Stimulated activated naive CD8-positive, alpha-beta T cell treated with anti-CD3 and anti-CD28 coated beads, Interleukin-15, Interleukin-2, amounts not matched to agents 100 ng/mL and 50 ng/mL, for 24 hours (primary cell): ENCODE measurements around the gene PDZD7.

Source experiments
- H3K27ac Mint-ChIP-seq: one replicate; pipeline ENCODE4 v1.8.0; 2021; ENCODE audit warnings: mild to moderate bottlenecking, mixed read lengths
- H3K27me3 Mint-ChIP-seq: one replicate; pipeline ENCODE4 v1.8.0; 2021; ENCODE audit warnings: mixed read lengths
- H3K36me3 Mint-ChIP-seq: one replicate; pipeline ENCODE4 v1.8.0; 2021; ENCODE audit warnings: low read depth, mixed read lengths
- H3K4me1 Mint-ChIP-seq: one replicate; pipeline ENCODE4 v1.8.0; 2021; ENCODE audit warnings: low read depth, mixed read lengths
- H3K4me3 Mint-ChIP-seq: one replicate; pipeline ENCODE4 v1.8.0; 2021; ENCODE audit warnings: mild to moderate bottlenecking, mixed read lengths
- H3K9me3 Mint-ChIP-seq: one replicate; pipeline ENCODE4 v1.8.0; 2021; ENCODE audit warnings: mixed read lengths

PDZD7 gene

DNA sequence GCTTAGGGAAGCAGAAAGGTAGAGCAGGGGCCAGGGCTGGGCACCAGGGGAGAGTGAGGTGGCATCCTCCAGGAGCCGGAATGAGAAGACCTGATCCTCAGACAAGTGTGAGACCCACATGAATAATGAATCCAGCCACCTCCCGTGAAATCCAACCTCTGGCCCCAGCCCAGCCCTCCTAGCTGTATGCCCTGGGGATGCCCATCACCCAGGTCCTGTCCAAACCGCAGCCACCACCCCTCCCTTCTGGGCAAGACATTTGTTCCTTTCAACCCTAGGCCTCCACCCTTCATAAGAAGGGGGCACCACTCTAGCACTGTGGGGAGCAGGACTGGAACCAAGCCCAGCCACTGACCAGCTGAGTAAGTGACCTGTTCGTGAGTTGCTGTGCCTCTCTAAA lies 9.7 kb downstream of the PDZD7 start:
- no peak overlapping the region for H3K27ac Mint-ChIP-seq
- H3K9me3 Mint-ChIP-seq, result no peaks in the 10 kb centered on the region
- H3K4me1 Mint-ChIP-seq, result peaks cover 8% of the 10 kb centered on the region
- no peaks in the 10 kb centered on the region for H3K36me3 Mint-ChIP-seq
- peaks cover 26% of the 10 kb centered on the region for H3K27me3 Mint-ChIP-seq
- no peak overlapping the region for H3K4me3 Mint-ChIP-seq

- no peaks in the 10 kb centered on the region for H3K9me3 Mint-ChIP-seq
- peaks cover 8% of the 10 kb centered on the region for H3K4me1 Mint-ChIP-seq
- peaks cover 29% of the 10 kb centered on the region for H3K27me3 Mint-ChIP-seq
- no peaks in the 10 kb centered on the region for H3K36me3 Mint-ChIP-seq
- H3K4me3 Mint-ChIP-seq, result no peak overlapping the region
- H3K27ac Mint-ChIP-seq, result no peak overlapping the region
Measured at GRCh38 chr10:101020427-101021075, 10.4 kb downstream of the PDZD7 start.

- Mint-ChIP-seq H3K9me3 (no peaks in the 10 kb centered on the region), H3K27ac (peak overlapping the region; percentile 10), H3K27me3 (peaks cover 29% of the 10 kb centered on the region), H3K36me3 (no peaks in the 10 kb centered on the region), H3K4me1 (peaks cover 19% of the 10 kb centered on the region), H3K4me3 (no peak overlapping the region)
Measured at GRCh38 chr10:101019440-101019703, 11.6 kb downstream of the PDZD7 start.

DNA sequence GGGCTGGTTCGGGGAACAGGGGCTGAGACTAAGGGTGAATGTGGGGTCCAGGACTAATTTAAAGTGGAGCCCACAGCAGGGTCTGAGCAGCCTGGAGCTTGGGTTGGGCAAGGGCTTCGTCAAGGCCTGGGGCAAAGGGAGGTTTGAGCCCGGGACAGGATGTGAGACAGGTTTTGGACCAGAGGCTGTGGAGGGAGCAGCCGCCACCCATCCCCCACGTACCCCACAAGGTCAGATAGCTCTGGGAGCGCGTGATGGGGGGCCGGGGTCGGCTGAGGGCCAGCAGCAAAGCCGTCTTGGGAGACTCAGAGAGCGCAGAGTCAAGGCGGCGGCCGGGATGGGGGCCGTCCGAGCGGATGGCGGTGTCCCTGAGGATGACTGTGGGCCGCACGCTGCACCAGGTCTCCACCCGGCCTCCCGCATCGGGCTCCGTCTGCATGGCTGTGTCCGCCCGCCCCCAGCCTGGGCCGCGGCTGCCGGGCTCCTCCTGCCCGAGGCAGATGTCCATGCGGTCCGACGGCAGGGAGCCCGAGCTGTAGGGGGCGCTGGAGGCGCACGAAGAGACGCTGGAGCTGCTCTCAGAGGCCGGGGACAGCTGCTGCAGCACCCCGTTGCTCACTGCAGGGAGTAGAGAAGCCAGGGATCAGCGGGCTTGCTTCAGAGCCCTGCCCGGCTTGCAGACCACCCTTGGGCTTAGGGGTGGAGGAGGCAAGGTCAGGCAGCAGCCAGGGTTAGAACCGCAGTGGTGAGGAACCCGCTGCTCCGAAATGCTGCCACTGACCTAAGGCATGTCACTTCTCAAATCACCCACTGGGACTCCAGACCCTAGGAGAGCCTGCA lies 12.1 kb downstream of the PDZD7 start:
- H3K27ac Mint-ChIP-seq, result no peak overlapping the region
- H3K4me1 Mint-ChIP-seq, result peaks cover 23% of the 10 kb centered on the region
- H3K4me3 Mint-ChIP-seq, result no peak overlapping the region
- H3K36me3 Mint-ChIP-seq, result no peaks in the 10 kb centered on the region
- peaks cover 29% of the 10 kb centered on the region for H3K27me3 Mint-ChIP-seq
- H3K9me3 Mint-ChIP-seq, result no peaks in the 10 kb centered on the region

GRCh38 chr10:101018118-101018599 lies 12.8 kb downstream of the PDZD7 start:
- no peak overlapping the region for H3K4me3 Mint-ChIP-seq
- H3K4me1 Mint-ChIP-seq, result peaks cover 28% of the 10 kb centered on the region
- H3K27ac Mint-ChIP-seq, result no peak overlapping the region
- H3K27me3 Mint-ChIP-seq, result peaks cover 29% of the 10 kb centered on the region
- H3K9me3 Mint-ChIP-seq, result no peaks in the 10 kb centered on the region
- H3K36me3 Mint-ChIP-seq, result no peaks in the 10 kb centered on the region

DNA sequence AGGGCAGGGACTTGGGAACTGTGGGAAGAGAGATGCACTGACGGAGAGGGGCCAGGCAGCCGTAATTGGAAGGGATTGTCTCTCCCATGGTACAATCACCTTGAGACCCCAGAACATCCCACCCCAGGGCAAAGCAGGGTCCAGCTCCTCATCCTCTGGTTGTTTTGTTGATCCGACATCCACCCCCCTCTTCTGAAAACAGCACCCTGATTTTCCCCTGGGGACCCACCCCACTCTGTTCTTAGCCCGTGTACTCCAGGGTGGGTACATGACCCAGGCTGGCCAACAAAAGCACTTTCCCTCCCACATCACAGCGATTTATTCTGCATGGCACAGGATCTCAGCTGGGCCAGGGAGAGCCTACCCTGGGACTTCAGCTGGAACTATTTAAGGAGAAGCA lies 14.1 kb downstream of the PDZD7 start:
- Mint-ChIP-seq H3K4me3 (no peak overlapping the region), H3K9me3 (no peaks in the 10 kb centered on the region), H3K27me3 (peaks cover 29% of the 10 kb centered on the region), H3K4me1 (peaks cover 35% of the 10 kb centered on the region), H3K36me3 (no peaks in the 10 kb centered on the region), H3K27ac (no peak overlapping the region)

- H3K27ac Mint-ChIP-seq, result no peak overlapping the region
- no peaks in the 10 kb centered on the region for H3K36me3 Mint-ChIP-seq
- peaks cover 25% of the 10 kb centered on the region for H3K27me3 Mint-ChIP-seq
- H3K4me3 Mint-ChIP-seq, result no peak overlapping the region
- peaks cover 35% of the 10 kb centered on the region for H3K4me1 Mint-ChIP-seq
- no peaks in the 10 kb centered on the region for H3K9me3 Mint-ChIP-seq
Measured at GRCh38 chr10:101015582-101015973, 15.4 kb downstream of the PDZD7 start.

DNA sequence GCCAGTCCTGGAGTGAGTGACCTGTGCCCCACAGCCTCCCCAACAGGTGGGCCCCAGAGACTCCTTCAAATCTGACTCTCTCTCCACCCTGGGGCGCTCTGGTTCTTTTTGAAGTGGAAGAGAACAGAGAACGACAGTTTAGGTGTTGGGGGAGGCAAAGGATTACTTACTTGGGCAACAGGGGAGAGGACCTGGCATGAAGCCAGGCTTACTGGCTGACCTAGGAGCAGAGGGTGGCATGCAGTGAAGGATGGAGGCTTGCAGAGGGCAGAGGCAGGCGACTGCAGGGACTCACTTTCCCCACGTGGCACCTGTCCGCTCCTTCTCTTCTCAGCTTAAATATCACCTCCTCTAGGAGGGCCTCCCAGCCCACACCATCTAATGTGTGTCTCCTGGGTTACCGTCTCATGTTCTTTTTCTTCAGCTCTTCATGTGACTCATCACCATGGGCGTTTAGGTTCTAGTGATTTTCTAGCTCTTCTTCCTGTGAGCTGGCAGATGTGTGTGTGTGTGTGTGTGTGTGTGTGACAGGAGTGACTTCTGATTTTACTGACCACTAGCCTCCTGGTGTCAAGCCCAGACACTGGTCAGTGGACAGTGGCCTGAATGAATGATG lies 15.9 kb downstream of the PDZD7 start:
- H3K36me3 Mint-ChIP-seq, result no peaks in the 10 kb centered on the region
- H3K27me3 Mint-ChIP-seq, result peaks cover 23% of the 10 kb centered on the region
- H3K27ac Mint-ChIP-seq, result no peak overlapping the region
- H3K4me3 Mint-ChIP-seq, result no peak overlapping the region
- peaks cover 35% of the 10 kb centered on the region for H3K4me1 Mint-ChIP-seq
- no peaks in the 10 kb centered on the region for H3K9me3 Mint-ChIP-seq

DNA sequence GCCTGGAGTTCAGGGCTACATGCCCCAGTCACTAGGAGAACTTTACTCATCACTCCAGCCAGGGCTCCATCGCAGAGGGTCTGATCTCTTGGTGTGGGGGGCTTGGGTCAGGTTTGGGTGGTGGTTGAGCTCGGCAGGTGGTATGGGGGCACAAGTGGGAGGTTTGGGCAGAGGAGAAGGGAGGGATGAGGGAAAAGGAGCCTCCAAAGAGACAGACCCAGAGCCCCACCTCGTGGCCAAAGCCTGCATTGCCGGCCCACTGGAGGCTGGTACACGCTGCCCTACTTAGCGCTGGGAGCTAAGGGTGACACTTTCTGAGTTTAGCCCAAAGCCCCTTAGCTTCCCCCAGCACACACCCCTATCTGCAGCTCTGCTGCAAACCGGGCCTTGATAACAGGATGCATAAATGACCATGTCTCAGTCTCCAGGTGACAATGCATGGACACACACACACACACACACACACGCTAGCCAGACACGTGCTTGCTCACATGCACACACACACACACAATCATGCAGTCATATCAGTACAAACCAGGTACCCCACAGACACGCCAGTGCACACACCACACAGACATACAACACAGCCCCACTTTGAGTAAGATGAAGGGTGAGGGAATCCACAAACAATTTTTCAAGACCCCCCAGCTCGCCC lies 16.6 kb downstream of the PDZD7 start:
- Mint-ChIP-seq H3K27me3 (peaks cover 23% of the 10 kb centered on the region), H3K36me3 (no peaks in the 10 kb centered on the region), H3K4me3 (no peak overlapping the region), H3K27ac (peak overlapping the region; percentile 26), H3K9me3 (no peaks in the 10 kb centered on the region), H3K4me1 (peaks cover 35% of the 10 kb centered on the region)

- peaks cover 31% of the 10 kb centered on the region for H3K4me1 Mint-ChIP-seq
- H3K36me3 Mint-ChIP-seq, result no peaks in the 10 kb centered on the region
- no peak overlapping the region for H3K4me3 Mint-ChIP-seq
- H3K27ac Mint-ChIP-seq, result peak overlapping the region; percentile 56
- H3K27me3 Mint-ChIP-seq, result peaks cover 20% of the 10 kb centered on the region
- no peaks in the 10 kb centered on the region for H3K9me3 Mint-ChIP-seq
Measured at GRCh38 chr10:101013365-101013825, 17.5 kb downstream of the PDZD7 start.

DNA sequence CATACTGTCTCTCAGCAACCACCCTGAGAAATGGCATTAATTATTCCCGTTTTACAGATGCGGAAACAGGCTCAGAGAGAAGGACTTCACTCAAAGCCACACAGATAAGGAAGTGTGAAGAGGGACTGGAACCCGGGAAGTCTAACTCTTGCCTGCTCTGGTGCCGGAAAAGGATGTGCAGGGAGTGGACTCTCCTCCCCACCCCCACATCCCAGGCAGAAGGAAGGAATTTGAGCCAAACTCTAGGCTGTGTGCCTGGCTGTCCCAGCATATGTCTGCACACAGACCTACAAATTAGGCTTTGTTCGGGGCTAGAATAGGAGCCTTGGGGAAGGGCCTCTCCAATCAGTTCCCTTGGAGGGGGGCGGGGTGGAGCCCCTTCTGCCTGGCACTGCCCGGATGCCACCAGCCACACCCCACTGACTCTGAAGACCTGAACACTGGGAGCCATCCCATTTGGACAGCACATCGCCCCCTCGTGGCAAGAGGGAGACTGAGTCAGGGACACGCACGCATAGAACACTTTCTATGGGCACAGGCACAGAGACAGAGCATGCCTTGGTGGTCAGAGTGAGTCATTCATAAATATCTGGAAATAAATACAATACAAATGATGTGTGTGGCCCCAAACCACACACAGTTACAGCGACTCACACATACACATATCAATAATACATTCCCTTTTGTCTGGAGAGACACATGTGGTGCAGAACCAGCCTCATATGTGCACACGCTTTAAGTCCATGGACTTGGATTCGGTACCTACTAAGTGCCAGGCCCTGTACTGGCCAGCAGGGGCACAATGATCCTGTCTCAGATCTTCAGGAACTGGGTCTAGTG lies 18.2 kb downstream of the PDZD7 start:
- H3K36me3 Mint-ChIP-seq, result no peaks in the 10 kb centered on the region
- H3K4me1 Mint-ChIP-seq, result peaks cover 27% of the 10 kb centered on the region
- H3K4me3 Mint-ChIP-seq, result no peak overlapping the region
- H3K27ac Mint-ChIP-seq, result peak overlapping the region; percentile 56
- H3K27me3 Mint-ChIP-seq, result peaks cover 18% of the 10 kb centered on the region
- H3K9me3 Mint-ChIP-seq, result no peaks in the 10 kb centered on the region

DNA sequence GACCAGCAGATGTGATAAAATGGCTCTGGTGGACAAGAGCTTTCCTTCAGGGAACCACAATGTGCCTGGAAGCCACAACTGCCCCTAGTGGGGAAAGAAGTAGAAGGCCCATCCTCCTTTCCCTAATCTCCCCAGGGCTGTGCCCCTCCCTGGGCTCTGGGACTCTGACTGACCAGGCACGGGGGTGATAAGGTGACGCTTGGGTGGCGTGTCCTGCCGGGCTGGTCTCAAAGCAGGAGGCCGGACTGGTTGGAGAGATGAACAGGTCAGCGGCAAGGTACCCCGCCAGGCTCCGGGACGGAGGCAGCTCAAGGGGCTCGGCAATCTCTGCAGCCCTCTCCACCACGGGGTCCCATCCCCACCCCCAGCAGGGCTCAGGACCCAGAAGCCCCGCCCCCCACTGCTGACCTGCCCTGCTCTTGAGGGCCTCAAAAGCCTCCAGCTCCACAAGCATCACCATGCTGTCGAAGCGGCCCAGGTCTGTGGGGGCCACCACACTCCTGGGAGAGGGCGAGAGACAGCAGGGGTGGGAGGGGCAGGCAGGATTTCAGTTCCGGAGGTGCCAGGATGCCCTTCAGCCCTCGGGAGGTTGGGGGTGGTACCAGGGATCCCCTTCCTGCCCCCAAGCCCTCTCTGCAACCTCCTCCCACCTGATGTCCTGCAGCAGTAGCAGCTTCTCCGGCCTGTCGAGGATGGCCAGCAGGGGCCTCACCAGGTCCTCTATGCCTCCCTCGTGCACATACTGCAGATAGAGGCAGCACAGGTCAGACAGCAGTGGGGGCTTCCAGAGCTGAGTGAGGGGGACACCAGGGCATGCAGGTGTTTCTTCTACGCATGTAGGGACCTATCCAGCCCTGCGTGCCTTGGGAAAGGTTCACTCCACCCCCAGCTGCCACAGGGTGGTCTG lies 19.2 kb downstream of the PDZD7 start:
- Mint-ChIP-seq H3K27me3 (peaks cover 8% of the 10 kb centered on the region), H3K27ac (no peak overlapping the region), H3K4me3 (no peak overlapping the region), H3K4me1 (peaks cover 27% of the 10 kb centered on the region), H3K36me3 (no peaks in the 10 kb centered on the region), H3K9me3 (no peaks in the 10 kb centered on the region)

GRCh38 chr10:101010329-101010728 lies 20.6 kb downstream of the PDZD7 start:
- H3K4me3 Mint-ChIP-seq, result no peak overlapping the region
- H3K27ac Mint-ChIP-seq, result no peak overlapping the region
- H3K4me1 Mint-ChIP-seq, result peaks cover 25% of the 10 kb centered on the region
- H3K9me3 Mint-ChIP-seq, result no peaks in the 10 kb centered on the region
- H3K36me3 Mint-ChIP-seq, result no peaks in the 10 kb centered on the region
- H3K27me3 Mint-ChIP-seq, result no peaks in the 10 kb centered on the region
